AG09319 (cell line): ENCODE data around the gene FN3K.
A peak's percentile ranks its signal among the peaks of the same experiment; 100 is the strongest.

ENCODE experiments used
- DNase-seq: peaks from one replicate; pipeline ENCODE4 v3.0.0-alpha.2; 2010; ENCODE audit warnings: low read depth; ENCODE audit errors: extremely low read depth
- CTCF ChIP-seq: IDR thresholded peaks from 2 replicates; pipeline ENCODE4 v1.5.1; 2011; ENCODE audit warnings: low read depth, mild to moderate bottlenecking, inconsistent platforms, low read length, moderate library complexity

Gene FN3K

GRCh38 chr17:82716203-82717010, 19.0 kb upstream of the FN3K start, which contains the start of gene FN3KRP:
Gene FN3KRP (plus strand): TSS chr17:82716706. CDS start chr17:82716756, 50 bp downstream.
- TF ChIP-seq CTCF, result no peak
- peak; percentile 74 for DNase-seq

- DNase-seq, result no peak
Observed at GRCh38 chr17:82718986-82719685, 16.3 kb upstream of the FN3K start.

DNA sequence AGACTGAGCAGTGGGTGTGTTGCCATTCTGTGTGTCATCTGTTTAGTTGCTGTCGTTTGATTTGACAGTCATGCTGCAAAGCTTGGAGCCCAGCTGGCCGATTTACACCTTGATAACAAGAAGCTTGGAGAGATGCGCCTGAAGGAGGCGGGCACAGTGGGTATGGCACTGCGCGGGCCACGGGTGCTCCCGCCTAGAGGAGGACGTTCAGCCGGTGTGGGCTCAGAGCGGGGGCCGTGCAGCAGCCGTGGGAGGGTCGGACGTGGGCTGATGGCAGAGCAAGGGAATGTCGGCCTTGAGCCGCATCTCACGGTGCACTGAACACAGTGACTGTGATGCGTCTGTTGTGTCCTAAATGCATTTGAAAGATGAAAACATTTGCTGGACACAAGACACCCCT, 15.2 kb upstream of the FN3K start:
- no peak for TF ChIP-seq CTCF
- DNase-seq, result no peak

More at GRCh38 chr17:82718986-82719685, 16.3 kb upstream of the FN3K start:
- TF ChIP-seq CTCF, result no peak

GRCh38 chr17:82722341-82723013, 12.9 kb upstream of the FN3K start:
- no peak for DNase-seq
- no peak for TF ChIP-seq CTCF

DNA sequence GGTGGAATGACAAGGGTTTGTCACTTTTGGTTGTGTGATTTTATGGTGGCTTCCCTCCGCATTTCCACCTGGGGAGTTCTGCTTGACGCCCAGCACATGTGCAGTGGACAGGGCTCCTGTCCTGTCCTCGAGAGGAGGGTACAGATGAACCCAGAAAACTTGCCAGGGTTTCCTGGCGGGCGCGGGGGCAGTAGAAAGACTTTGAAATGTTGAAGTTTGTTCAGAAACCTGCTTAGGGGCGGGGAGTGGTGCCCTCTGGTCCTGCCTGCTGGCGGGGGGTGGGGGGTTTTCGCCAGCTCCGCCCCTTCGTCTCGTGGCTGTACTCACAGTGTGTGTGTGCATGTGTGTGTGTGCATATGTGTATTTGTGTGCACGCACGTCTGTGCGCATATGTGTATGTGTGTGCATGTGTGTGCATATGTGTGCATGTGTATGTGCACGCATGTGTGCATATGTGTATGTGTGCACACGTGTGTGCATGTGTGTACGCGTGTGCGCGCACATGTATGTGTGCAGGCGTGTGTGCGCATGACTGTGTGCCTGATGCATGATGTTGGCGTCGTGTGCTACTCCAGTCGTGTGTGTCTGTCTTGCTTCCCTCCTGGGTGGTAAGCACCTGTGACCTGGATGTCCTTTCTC, 12.1 kb upstream of the FN3K start:
- no peak for DNase-seq
- TF ChIP-seq CTCF, result no peak

GRCh38 chr17:82726427-82726826, 9.0 kb upstream of the FN3K start:
- no peak for TF ChIP-seq CTCF
- no peak for DNase-seq
